Activated CD8-positive, alpha-beta T cell treated with anti-CD3 and anti-CD28 coated beads, Interleukin-2, amount 10 ng/mL, durations not matched to agents 7 days and 5 days (primary cell): Measurements from ENCODE around the gene GREM2. TPM values are rescaled to one million over a fixed set of nuclear protein-coding genes. Genes with fewer than 3 reads are reported as not detected.
A peak's percentile ranks its signal among the peaks of the same experiment; 100 is the strongest.

Source experiments
- ATAC-seq: fragments of 150-1000 bp; cut with Tn5 transposase; one replicate; pipeline ENCODE4 v1.10.0; 2021; ENCODE audit warnings: moderate library complexity
- CTCF ChIA-PET: fragments of 350-600 bp; sonication (Branson Sonifier 250); formaldehyde crosslinking; loops from one replicate; lab custom pipeline; 2021; ENCODE audit warnings: antibody characterized with exemption; lab: Charles Lee
- POLR2A ChIA-PET: fragments of 350-600 bp; sonication (Branson Sonifier 250); formaldehyde crosslinking; loops from one replicate; lab custom pipeline; 2021; ENCODE audit warnings: antibody characterized with exemption; lab: Charles Lee
- DNase-seq: peaks from one replicate; pipeline ENCODE4 v3.0.0-alpha.2; 2020
- H3K27ac Mint-ChIP-seq: one replicate; pipeline ENCODE4 v1.8.0; 2021; ENCODE audit warnings: mild to moderate bottlenecking, mixed read lengths
- H3K27me3 Mint-ChIP-seq: one replicate; pipeline ENCODE4 v1.8.0; 2021; ENCODE audit warnings: low read depth, mixed read lengths
- H3K36me3 Mint-ChIP-seq: one replicate; pipeline ENCODE4 v1.8.0; 2021; ENCODE audit warnings: low read depth, mixed read lengths
- H3K4me1 Mint-ChIP-seq: one replicate; pipeline ENCODE4 v1.8.0; 2021; ENCODE audit warnings: low read depth, mixed read lengths
- H3K4me3 Mint-ChIP-seq: one replicate; pipeline ENCODE4 v1.8.0; 2021; ENCODE audit warnings: mild to moderate bottlenecking, mixed read lengths
- H3K9me3 Mint-ChIP-seq: one replicate; pipeline ENCODE4 v1.8.0; 2022; ENCODE audit warnings: mixed read lengths; ENCODE audit not compliant: insufficient read depth
- total RNA-seq, 2 experiments: library from RNA; stranded (reverse); gene quantifications; one replicate each; pipeline ENCODE4 v1.2.3, GENCODE V29; 2021

The GREM2 gene
- total RNA-seq, result not detected

GRCh38 chr1:240611619-240612480 lies at the start of gene GREM2:
Gene GREM2 (minus strand): TSS chr1:240612155. CDS start chr1:240493475, 118,680 bp downstream.
- H3K9me3 Mint-ChIP-seq, result no peaks in the 10 kb centered on the region
- ATAC-seq (peak; percentile 85), DNase-seq (peak; percentile 49)
- POLR2A ChIA-PET, result interaction anchor here (0.5 kb wide), 1 partner anchor 622 kb away, joined by 3 read pairs; no protein-coding TSS in a partner anchor
- H3K27ac Mint-ChIP-seq, result no peak within 1 kb of the TSS
- H3K36me3 Mint-ChIP-seq, result no peaks in the 10 kb centered on the region
- CTCF ChIA-PET, result no interaction called here
- H3K27me3 Mint-ChIP-seq, result peaks cover 36% of the 10 kb centered on the region
- H3K4me3 Mint-ChIP-seq, result peak within 1 kb of the TSS; percentile 82
- peaks cover 30% of the 10 kb centered on the region for H3K4me1 Mint-ChIP-seq

GRCh38 chr1:240658312-240658960 lies 46.5 kb upstream of the GREM2 start:
- Mint-ChIP-seq H3K27ac (no peak overlapping the region), H3K27me3 (no peaks in the 10 kb centered on the region), H3K4me1 (no peaks in the 10 kb centered on the region), H3K9me3 (peaks cover 13% of the 10 kb centered on the region), H3K36me3 (no peaks in the 10 kb centered on the region), H3K4me3 (no peak overlapping the region)
- ATAC-seq, result no peak
- ChIA-PET CTCF (no interaction called here), POLR2A (no interaction called here)
- no peak for DNase-seq

- no peaks in the 10 kb centered on the region for H3K27me3 Mint-ChIP-seq
- POLR2A ChIA-PET, result no interaction called here
- CTCF ChIA-PET, result no interaction called here
- H3K36me3 Mint-ChIP-seq, result no peaks in the 10 kb centered on the region
- no peak overlapping the region for H3K4me3 Mint-ChIP-seq
- H3K4me1 Mint-ChIP-seq, result no peaks in the 10 kb centered on the region
- H3K9me3 Mint-ChIP-seq, result peaks cover 13% of the 10 kb centered on the region
- H3K27ac Mint-ChIP-seq, result no peak overlapping the region
- DNase-seq, result no peak
- no peak for ATAC-seq
Observed at GRCh38 chr1:240656531-240656930, 44.6 kb upstream of the GREM2 start.

- H3K36me3 Mint-ChIP-seq, result no peaks in the 10 kb centered on the region
- H3K4me1 Mint-ChIP-seq, result no peaks in the 10 kb centered on the region
- DNase-seq (no peak), ATAC-seq (no peak)
- H3K9me3 Mint-ChIP-seq, result peaks cover 3% of the 10 kb centered on the region
- ChIA-PET CTCF (no interaction called here), POLR2A (no interaction called here)
- H3K27ac Mint-ChIP-seq, result no peak overlapping the region
- H3K4me3 Mint-ChIP-seq, result no peak overlapping the region
- H3K27me3 Mint-ChIP-seq, result no peaks in the 10 kb centered on the region
Observed at GRCh38 chr1:240652961-240653409, 41.0 kb upstream of the GREM2 start.

- Mint-ChIP-seq H3K27me3 (no peaks in the 10 kb centered on the region), H3K36me3 (no peaks in the 10 kb centered on the region), H3K4me3 (no peak overlapping the region), H3K4me1 (no peaks in the 10 kb centered on the region), H3K27ac (no peak overlapping the region), H3K9me3 (peaks cover 3% of the 10 kb centered on the region)
- CTCF ChIA-PET, result no interaction called here
- ATAC-seq, result no peak
- POLR2A ChIA-PET, result no interaction called here
- no peak for DNase-seq
Observed at GRCh38 chr1:240652549-240652948, 40.6 kb upstream of the GREM2 start.

GRCh38 chr1:240650877-240651276 lies 38.9 kb upstream of the GREM2 start:
- Mint-ChIP-seq H3K4me3 (no peak overlapping the region), H3K4me1 (no peaks in the 10 kb centered on the region), H3K36me3 (no peaks in the 10 kb centered on the region), H3K27me3 (no peaks in the 10 kb centered on the region), H3K27ac (no peak overlapping the region), H3K9me3 (peaks cover 3% of the 10 kb centered on the region)
- ATAC-seq (no peak), DNase-seq (no peak)
- ChIA-PET POLR2A (no interaction called here), CTCF (no interaction called here)

- no peak overlapping the region for H3K4me3 Mint-ChIP-seq
- ChIA-PET POLR2A (no interaction called here), CTCF (no interaction called here)
- peaks cover 3% of the 10 kb centered on the region for H3K9me3 Mint-ChIP-seq
- no peak for DNase-seq
- H3K36me3 Mint-ChIP-seq, result no peaks in the 10 kb centered on the region
- no peak for ATAC-seq
- H3K27ac Mint-ChIP-seq, result no peak overlapping the region
- no peaks in the 10 kb centered on the region for H3K4me1 Mint-ChIP-seq
- H3K27me3 Mint-ChIP-seq, result no peaks in the 10 kb centered on the region
Observed at GRCh38 chr1:240649733-240650721, 38.1 kb upstream of the GREM2 start.

- no peak for ATAC-seq
- H3K36me3 Mint-ChIP-seq, result no peaks in the 10 kb centered on the region
- H3K27ac Mint-ChIP-seq, result no peak overlapping the region
- H3K4me1 Mint-ChIP-seq, result no peaks in the 10 kb centered on the region
- no peaks in the 10 kb centered on the region for H3K27me3 Mint-ChIP-seq
- ChIA-PET POLR2A (no interaction called here), CTCF (no interaction called here)
- no peak overlapping the region for H3K4me3 Mint-ChIP-seq
- H3K9me3 Mint-ChIP-seq, result no peaks in the 10 kb centered on the region
- no peak for DNase-seq
Observed at GRCh38 chr1:240646571-240647240, 34.8 kb upstream of the GREM2 start.

GRCh38 chr1:240644732-240645131 lies 32.8 kb upstream of the GREM2 start:
- no peak overlapping the region for H3K4me3 Mint-ChIP-seq
- no peaks in the 10 kb centered on the region for H3K4me1 Mint-ChIP-seq
- H3K9me3 Mint-ChIP-seq, result no peaks in the 10 kb centered on the region
- ChIA-PET CTCF (no interaction called here), POLR2A (no interaction called here)
- ATAC-seq (no peak), DNase-seq (no peak)
- no peaks in the 10 kb centered on the region for H3K27me3 Mint-ChIP-seq
- H3K36me3 Mint-ChIP-seq, result no peaks in the 10 kb centered on the region
- no peak overlapping the region for H3K27ac Mint-ChIP-seq

- Mint-ChIP-seq H3K4me1 (no peaks in the 10 kb centered on the region), H3K27ac (no peak overlapping the region), H3K4me3 (no peak overlapping the region), H3K27me3 (no peaks in the 10 kb centered on the region), H3K9me3 (no peaks in the 10 kb centered on the region), H3K36me3 (no peaks in the 10 kb centered on the region)
- ChIA-PET POLR2A (no interaction called here), CTCF (no interaction called here)
- ATAC-seq, result no peak
- no peak for DNase-seq
Observed at GRCh38 chr1:240635466-240636256, 23.7 kb upstream of the GREM2 start.

- Mint-ChIP-seq H3K36me3 (no peaks in the 10 kb centered on the region), H3K27me3 (no peaks in the 10 kb centered on the region), H3K9me3 (no peaks in the 10 kb centered on the region), H3K27ac (no peak overlapping the region), H3K4me1 (no peaks in the 10 kb centered on the region), H3K4me3 (no peak overlapping the region)
- POLR2A ChIA-PET, result no interaction called here
- CTCF ChIA-PET, result no interaction called here
- DNase-seq, result no peak
- ATAC-seq, result no peak
Observed at GRCh38 chr1:240630409-240630808, 18.5 kb upstream of the GREM2 start.
